Measurements from ENCODE around the gene FRMD5. TPM values are rescaled to one million over a fixed set of nuclear protein-coding genes. Genes with fewer than 3 reads are reported as not detected.

FRMD5 gene
- total RNA-seq, 3 donors from 2014 or later (not counting 1 experiment from before 2014, with no cell fraction given), result not detected

DNA sequence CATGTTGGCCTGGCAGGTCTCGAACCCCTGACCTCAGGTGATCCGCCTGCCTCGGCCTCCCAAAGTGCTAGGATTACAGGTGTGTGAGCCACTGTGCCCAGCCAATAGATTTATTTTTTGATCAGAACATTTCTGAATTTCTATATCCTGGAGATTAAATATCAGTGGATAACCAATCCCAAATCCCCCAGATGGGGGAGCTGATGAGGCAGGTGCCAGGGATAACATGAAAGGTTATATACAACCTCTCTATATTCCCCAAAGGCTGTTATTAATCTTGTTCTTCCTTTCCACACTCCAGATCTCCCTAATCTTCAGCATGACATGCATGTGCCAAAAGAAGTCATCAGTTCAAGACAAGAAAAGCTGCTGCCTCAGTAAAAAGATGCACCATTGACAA is 256.0 kb downstream of the FRMD5 start:
- no peaks in the 10 kb centered on the region for H3K9me3 ChIP-seq (ENCODE audit: control insufficient read depth, insufficient read depth, low read length)

DNA sequence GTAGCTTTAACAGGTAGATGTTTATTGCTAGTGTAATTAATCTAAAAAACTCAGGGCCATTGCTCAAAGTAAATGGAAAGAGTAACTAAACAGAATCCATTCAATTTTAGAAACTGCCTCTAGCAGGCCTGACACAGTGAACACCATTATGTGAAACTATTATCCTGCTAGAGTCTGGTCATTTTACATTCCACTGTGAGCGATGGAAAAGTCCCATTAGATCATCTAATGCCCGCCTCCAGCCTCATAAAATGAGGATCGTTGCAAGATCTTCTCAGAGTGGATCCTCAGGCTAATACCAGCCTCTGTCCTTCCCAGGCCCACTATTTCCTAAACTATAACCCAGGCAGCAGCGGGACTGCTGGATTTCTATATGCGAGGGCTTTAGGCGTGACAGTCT is 260.6 kb downstream of the FRMD5 start:
- no peak for DNase-seq
- Histone ChIP-seq H3K27ac (ENCODE audit: low read length) (no peak overlapping the region), H3K4me3 (ENCODE audit: low read length) (no peak overlapping the region), H3K9me3 (ENCODE audit: control insufficient read depth, insufficient read depth, low read length) (no peaks in the 10 kb centered on the region), H3K4me1 (ENCODE audit: control insufficient read depth, insufficient read depth, low read length) (no peaks in the 10 kb centered on the region), H3K36me3 (ENCODE audit: control insufficient read depth, insufficient read depth, low read length) (no peaks in the 10 kb centered on the region), H3K27me3 (ENCODE audit: control insufficient read depth, insufficient read depth, low read length) (no peaks in the 10 kb centered on the region)
- ATAC-seq, result no peak
- Mint-ChIP-seq H3K4me3 (no peak overlapping the region), H3K27ac (no peak overlapping the region), H3K9me3 (no peaks in the 10 kb centered on the region), H3K4me1 (no peaks in the 10 kb centered on the region), H3K27me3 (ENCODE audit: low read depth in 2 of 2) (peaks cover 10 to 26% of the 10 kb centered on the region in 2 donors), H3K36me3 (no peaks in the 10 kb centered on the region)
- intact Hi-C loops (cut with micrococcal nuclease), result no loop called here
- TF ChIP-seq, protein P1, sequence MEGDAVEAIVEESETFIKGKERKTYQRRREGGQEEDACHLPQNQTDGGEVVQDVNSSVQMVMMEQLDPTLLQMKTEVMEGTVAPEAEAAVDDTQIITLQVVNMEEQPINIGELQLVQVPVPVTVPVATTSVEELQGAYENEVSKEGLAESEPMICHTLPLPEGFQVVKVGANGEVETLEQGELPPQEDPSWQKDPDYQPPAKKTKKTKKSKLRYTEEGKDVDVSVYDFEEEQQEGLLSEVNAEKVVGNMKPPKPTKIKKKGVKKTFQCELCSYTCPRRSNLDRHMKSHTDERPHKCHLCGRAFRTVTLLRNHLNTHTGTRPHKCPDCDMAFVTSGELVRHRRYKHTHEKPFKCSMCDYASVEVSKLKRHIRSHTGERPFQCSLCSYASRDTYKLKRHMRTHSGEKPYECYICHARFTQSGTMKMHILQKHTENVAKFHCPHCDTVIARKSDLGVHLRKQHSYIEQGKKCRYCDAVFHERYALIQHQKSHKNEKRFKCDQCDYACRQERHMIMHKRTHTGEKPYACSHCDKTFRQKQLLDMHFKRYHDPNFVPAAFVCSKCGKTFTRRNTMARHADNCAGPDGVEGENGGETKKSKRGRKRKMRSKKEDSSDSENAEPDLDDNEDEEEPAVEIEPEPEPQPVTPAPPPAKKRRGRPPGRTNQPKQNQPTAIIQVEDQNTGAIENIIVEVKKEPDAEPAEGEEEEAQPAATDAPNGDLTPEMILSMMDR (IDR thresholded peaks at IDR 0.05), result no peak
- 90% methylated on average over 6 of the region's 6 CpGs for WGBS (ENCODE audit: insufficient coverage)

More for the DNA sequence above, 256.0 kb downstream of the FRMD5 start:
- WGBS (ENCODE audit: insufficient coverage), result 100% methylated on average over 3 of the region's 3 CpGs
- TF ChIP-seq, protein P1 (IDR thresholded peaks at IDR 0.05), result no peak
- H3K4me1 Mint-ChIP-seq, result no peaks in the 10 kb centered on the region
- H3K36me3 Mint-ChIP-seq, result no peaks in the 10 kb centered on the region
- intact Hi-C loops (cut with micrococcal nuclease), result no loop called here
- no peak overlapping the region for H3K4me3 Mint-ChIP-seq
- H3K27me3 Mint-ChIP-seq (ENCODE audit: low read depth in 2 of 2), result peaks cover 10 to 11% of the 10 kb centered on the region in 2 donors
- no peaks in the 10 kb centered on the region for H3K36me3 ChIP-seq (ENCODE audit: control insufficient read depth, insufficient read depth, low read length)
- no peak overlapping the region for H3K4me3 ChIP-seq (ENCODE audit: low read length)
- ATAC-seq (no peak), DNase-seq (no peak)
- no peak overlapping the region for H3K27ac ChIP-seq (ENCODE audit: low read length)
- H3K27ac Mint-ChIP-seq, result no peak overlapping the region
- no peaks in the 10 kb centered on the region for H3K4me1 ChIP-seq (ENCODE audit: control insufficient read depth, insufficient read depth, low read length)
- H3K9me3 Mint-ChIP-seq, result no peaks in the 10 kb centered on the region
- no peaks in the 10 kb centered on the region for H3K27me3 ChIP-seq (ENCODE audit: control insufficient read depth, insufficient read depth, low read length)

DNA sequence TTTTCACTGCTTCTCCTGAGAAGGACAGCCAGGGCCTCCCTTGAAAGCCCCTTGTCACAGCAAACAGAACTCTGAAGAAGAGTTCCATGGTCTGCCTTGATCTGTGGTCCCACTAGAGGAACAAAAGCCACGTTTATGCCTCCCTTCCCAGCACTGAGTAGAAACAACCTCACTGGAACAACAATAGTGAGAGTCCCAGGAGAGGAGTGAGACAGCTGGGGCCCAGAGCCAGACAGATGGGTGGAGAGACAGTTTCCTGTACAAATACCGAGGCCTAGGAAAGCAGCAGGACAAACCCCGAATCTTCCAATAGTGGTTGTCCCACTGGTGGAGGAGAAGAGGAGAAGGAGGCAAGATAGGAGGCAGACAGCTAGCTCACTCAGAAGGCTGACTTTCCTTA is 262.2 kb downstream of the FRMD5 start:
- Histone ChIP-seq H3K4me3 (ENCODE audit: low read length) (no peak overlapping the region), H3K4me1 (ENCODE audit: control insufficient read depth, insufficient read depth, low read length) (no peaks in the 10 kb centered on the region), H3K9me3 (ENCODE audit: control insufficient read depth, insufficient read depth, low read length) (no peaks in the 10 kb centered on the region), H3K36me3 (ENCODE audit: control insufficient read depth, insufficient read depth, low read length) (no peaks in the 10 kb centered on the region), H3K27ac (ENCODE audit: low read length) (no peak overlapping the region), H3K27me3 (ENCODE audit: control insufficient read depth, insufficient read depth, low read length) (no peaks in the 10 kb centered on the region)
- Mint-ChIP-seq H3K27me3 (ENCODE audit: low read depth in 2 of 2) (peaks cover 10 to 26% of the 10 kb centered on the region in 2 donors), H3K4me1 (no peaks in the 10 kb centered on the region), H3K27ac (no peak overlapping the region), H3K36me3 (no peaks in the 10 kb centered on the region), H3K9me3 (no peaks in the 10 kb centered on the region), H3K4me3 (no peak overlapping the region)
- intact Hi-C loops (cut with micrococcal nuclease), result no loop called here
- ATAC-seq (no peak), DNase-seq (no peak)
- TF ChIP-seq, protein P1 (IDR thresholded peaks at IDR 0.05), result no peak
- WGBS (ENCODE audit: insufficient coverage), result 54% methylated on average over 3 of the region's 3 CpGs

DNA sequence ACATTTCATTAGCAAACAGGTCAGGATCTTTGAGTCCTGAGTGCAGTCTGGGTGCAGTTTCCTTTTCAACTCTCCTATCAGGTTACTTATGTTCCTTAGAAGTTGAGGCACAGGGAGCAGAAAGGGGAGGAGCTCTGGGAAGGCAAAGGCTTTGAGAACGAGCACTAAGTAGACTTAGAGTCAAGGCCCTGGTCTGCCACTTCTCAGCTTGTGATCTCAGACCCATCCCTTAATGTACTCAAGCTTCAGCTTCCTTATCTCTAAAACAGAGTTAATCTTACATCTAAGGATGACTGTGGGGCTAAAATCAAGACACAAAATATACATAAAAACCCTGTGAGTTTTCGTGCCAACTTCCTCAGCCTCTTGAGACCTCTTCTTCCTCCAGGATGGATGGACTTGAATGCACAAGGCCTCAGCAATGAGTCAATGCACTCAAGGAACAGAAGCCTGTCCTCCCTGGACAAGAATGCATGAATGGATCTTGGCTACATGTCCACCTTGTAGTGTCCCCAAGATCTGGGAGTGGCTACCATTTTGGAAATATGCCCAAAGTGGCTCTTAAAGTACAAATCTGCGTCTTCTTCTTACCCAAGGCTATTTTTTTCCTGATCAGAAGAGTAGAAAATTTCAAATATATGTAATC is 263.2 kb downstream of the FRMD5 start:
- Mint-ChIP-seq H3K27me3 (ENCODE audit: low read depth in 2 of 2) (peaks cover 14 to 25% of the 10 kb centered on the region in 2 donors), H3K36me3 (no peaks in the 10 kb centered on the region), H3K27ac (no peak overlapping the region), H3K4me3 (no peak overlapping the region), H3K9me3 (no peaks in the 10 kb centered on the region), H3K4me1 (no peaks in the 10 kb centered on the region)
- Histone ChIP-seq H3K4me3 (ENCODE audit: low read length) (no peak overlapping the region), H3K36me3 (ENCODE audit: control insufficient read depth, insufficient read depth, low read length) (no peaks in the 10 kb centered on the region), H3K4me1 (ENCODE audit: control insufficient read depth, insufficient read depth, low read length) (no peaks in the 10 kb centered on the region), H3K27ac (ENCODE audit: low read length) (no peak overlapping the region), H3K9me3 (ENCODE audit: control insufficient read depth, insufficient read depth, low read length) (no peaks in the 10 kb centered on the region), H3K27me3 (ENCODE audit: control insufficient read depth, insufficient read depth, low read length) (no peaks in the 10 kb centered on the region)
- TF ChIP-seq, protein P1 (IDR thresholded peaks at IDR 0.05), result no peak
- DNase-seq, result no peak
- ATAC-seq, result no peak
- intact Hi-C loops (cut with micrococcal nuclease), result no loop called here
- 85% methylated on average over 3 of the region's 3 CpGs for WGBS (ENCODE audit: insufficient coverage)
